Muscle layer of colon (tissue), 2 donors: ENCODE measurements around the gene BMS1.

ENCODE experiments used
- H3K27ac ChIP-seq: one replicate; pipeline ENCODE4 v1.7.0; 2013; ENCODE audit warnings: low read depth, mild to moderate bottlenecking, low read length, moderate library complexity
- H3K27me3 ChIP-seq, 2 donors: one replicate each; pipeline ENCODE4 v1.7.0; 2013; ENCODE audit warnings: low read length in 2 of 2, mild to moderate bottlenecking in 2 of 2; ENCODE audit not compliant: insufficient read depth in 2 of 2, control insufficient read depth in 1 of 2
- H3K36me3 ChIP-seq: one replicate; pipeline ENCODE4 v1.7.0; 2013; ENCODE audit warnings: mild to moderate bottlenecking, low read length; ENCODE audit not compliant: insufficient read depth
- H3K4me1 ChIP-seq: one replicate; pipeline ENCODE4 v1.7.0; 2013; ENCODE audit warnings: mild to moderate bottlenecking, low read length; ENCODE audit not compliant: insufficient read depth
- H3K4me3 ChIP-seq, 2 donors: one replicate each; pipeline ENCODE4 v1.7.0; 2013; ENCODE audit warnings: low read length in 2 of 2, low read depth in 1 of 2, mild to moderate bottlenecking in 1 of 2, moderate library complexity in 1 of 2
- H3K9ac ChIP-seq: one replicate; pipeline ENCODE4 v1.7.0; 2013; ENCODE audit warnings: low read length
- H3K9me3 ChIP-seq: one replicate; pipeline ENCODE4 v1.7.0; 2013; ENCODE audit warnings: mild to moderate bottlenecking, low read length
- donor health status: abdominal sarcoma.
- donor health status: Adenocarcinoma of cecum.

The BMS1 gene

DNA sequence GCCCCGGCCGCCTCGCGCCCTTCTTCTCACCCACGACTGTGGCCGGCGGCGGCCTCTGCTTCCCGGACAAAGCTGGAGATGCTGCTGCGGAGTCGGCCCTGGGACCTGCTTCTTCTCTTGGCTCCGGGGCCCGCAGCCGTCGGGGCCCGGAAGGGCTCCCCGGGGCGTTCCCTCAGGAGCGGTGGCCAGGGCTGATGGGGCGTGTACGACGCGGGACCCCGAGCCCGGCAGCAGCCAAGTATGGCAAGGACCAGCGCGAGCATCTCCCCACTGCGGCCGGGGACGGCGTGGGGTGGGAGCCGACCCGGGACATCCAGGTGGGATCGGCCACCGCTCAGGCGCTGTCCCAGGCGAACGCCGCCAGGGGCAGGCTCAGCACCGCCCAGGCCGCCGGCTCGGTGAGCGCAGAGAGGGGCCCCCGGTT lies 27.6 kb upstream of the BMS1 start:
- Histone ChIP-seq H3K4me3 (peak overlapping the region; percentile 73 to 80), H3K4me1 (no peaks in the 10 kb centered on the region), H3K9ac (no peak overlapping the region), H3K9me3 (no peaks in the 10 kb centered on the region), H3K36me3 (no peaks in the 10 kb centered on the region), H3K27me3 (peaks cover 0 to 46% of the 10 kb centered on the region in 2 donors), H3K27ac (no peak overlapping the region)

DNA sequence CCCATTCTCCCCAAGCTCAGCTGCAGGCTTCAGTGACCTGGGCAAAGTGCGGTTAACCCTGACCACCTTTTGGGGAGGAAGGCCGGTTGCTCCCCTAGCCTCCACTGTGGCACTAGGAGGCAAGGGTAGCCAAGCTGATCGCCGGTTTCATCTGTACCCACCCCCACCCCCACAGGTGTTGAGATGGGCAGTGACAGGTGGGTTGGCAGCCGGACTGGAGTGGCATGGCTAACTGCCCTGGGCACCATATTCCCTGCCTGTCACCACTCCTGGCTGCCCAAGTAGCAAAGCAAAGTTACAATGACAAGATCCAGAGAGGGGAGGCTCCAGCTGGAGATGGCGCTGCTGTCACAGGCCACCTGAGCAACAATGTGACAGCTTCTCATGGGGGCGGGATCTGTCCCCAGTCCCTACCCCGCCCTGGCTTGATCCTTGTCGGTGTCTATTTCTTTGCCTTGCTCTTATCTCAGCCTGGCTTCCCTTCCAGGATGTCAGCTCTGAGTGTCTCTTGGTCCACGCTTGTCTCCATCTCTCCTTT lies 27.0 kb upstream of the BMS1 start:
- Histone ChIP-seq H3K27ac (no peak overlapping the region), H3K4me3 (peak overlapping the region in 1 of 2 donors; percentile 73), H3K27me3 (peaks cover 0 to 46% of the 10 kb centered on the region in 2 donors), H3K9ac (no peak overlapping the region), H3K4me1 (no peaks in the 10 kb centered on the region), H3K9me3 (no peaks in the 10 kb centered on the region), H3K36me3 (no peaks in the 10 kb centered on the region)

DNA sequence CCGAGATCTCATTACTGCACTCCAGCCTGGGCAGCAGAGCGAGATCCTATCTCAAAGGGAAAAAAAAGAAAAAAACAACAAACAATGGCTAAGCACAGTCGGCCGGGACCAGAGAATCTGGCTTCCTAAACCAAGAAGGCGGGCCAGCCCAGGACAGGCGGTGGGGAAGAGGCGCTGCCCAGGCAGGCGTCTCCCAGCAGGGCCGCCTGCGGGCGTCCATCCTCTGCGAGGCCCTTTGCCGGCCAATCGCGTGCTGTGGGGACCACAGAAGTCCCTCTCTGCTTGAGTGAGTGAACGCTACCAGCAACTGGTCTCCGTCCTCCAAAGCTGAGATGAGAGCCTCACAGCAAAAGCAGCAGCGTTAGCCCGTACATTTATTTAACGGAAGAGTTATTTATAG lies 14.7 kb upstream of the BMS1 start:
- Histone ChIP-seq H3K36me3 (no peaks in the 10 kb centered on the region), H3K9me3 (no peaks in the 10 kb centered on the region)

DNA sequence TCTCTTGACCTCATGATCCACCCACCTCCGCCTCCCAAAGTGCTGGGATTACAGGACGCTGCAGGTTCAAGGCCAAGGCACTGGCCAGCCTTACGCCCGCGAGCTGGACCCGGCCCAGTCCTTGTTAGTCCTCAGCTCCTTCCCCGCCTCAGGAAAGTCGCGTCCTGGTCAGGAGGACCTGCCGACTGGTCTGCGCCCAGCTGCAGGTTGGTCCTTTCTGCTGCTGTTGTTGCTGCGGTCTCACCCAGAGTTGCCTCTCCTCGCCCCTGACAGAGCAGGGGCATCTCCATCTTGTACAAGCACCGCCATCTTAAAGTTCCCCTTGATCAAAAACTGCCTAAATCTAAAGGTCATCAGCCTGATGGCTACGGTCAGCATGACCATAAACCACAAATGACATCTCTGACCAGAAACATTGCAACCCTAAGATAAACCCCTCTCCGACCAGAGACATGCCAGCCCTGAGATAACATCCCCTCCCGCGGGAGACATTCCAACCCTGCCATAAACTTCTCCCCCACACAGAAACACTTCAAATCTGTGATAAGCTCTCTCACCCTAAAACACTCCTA lies 13.9 kb upstream of the BMS1 start:
- no peaks in the 10 kb centered on the region for H3K36me3 ChIP-seq
- H3K4me1 ChIP-seq, result no peaks in the 10 kb centered on the region
- no peak overlapping the region for H3K9ac ChIP-seq
- H3K27me3 ChIP-seq, result no peaks in the 10 kb centered on the region
- no peak overlapping the region for H3K4me3 ChIP-seq
- no peak overlapping the region for H3K27ac ChIP-seq
- H3K9me3 ChIP-seq, result no peaks in the 10 kb centered on the region

More for the DNA sequence above, 14.7 kb upstream of the BMS1 start:
- H3K27ac ChIP-seq, result no peak overlapping the region
- H3K9ac ChIP-seq, result no peak overlapping the region
- H3K4me3 ChIP-seq, result no peak overlapping the region
- H3K4me1 ChIP-seq, result no peaks in the 10 kb centered on the region
- H3K27me3 ChIP-seq, result no peaks in the 10 kb centered on the region

DNA sequence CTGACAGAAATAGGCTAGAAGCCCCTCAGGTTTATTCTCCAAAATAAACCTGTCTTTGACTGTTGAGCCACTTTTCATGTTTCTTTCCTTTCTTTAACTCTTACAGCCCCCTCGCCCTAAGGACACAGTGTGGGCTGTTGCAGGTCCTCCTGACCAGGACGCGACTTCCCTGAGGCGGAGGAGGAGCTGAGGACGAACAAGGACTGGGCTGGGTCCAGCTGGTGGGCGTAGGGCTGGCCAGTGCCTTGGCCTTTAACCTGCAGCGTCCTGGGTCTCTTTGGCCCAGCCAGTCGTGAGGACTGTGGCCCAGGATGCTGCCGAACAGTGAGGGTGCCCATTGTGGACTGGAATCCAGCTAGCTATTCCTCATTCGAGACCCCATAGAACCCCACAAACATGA lies 13.4 kb upstream of the BMS1 start:
- Histone ChIP-seq H3K27ac (no peak overlapping the region), H3K36me3 (no peaks in the 10 kb centered on the region), H3K4me3 (no peak overlapping the region), H3K4me1 (no peaks in the 10 kb centered on the region), H3K9me3 (no peaks in the 10 kb centered on the region), H3K27me3 (no peaks in the 10 kb centered on the region), H3K9ac (no peak overlapping the region)

DNA sequence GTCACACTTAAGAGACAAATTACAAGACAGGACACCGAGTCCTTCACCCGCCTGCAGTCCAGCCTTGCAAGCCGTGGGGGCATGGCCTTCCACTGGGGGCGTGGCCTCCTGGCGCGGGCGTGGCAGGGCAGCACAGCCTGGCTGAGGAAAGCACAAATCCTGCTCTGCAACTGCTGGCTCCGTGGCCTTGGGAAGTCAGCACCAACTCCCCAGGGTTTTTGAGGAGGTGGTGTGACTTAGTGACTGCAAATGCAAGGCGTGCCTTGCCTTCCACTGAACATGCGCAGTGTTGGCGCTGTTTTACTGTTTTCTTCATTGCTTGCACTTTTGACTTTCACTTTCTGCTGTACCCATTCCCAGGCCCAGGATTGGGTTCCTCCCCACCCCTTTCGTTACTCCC lies 12.9 kb upstream of the BMS1 start:
- Histone ChIP-seq H3K9ac (no peak overlapping the region), H3K9me3 (no peaks in the 10 kb centered on the region), H3K27ac (no peak overlapping the region), H3K4me3 (no peak overlapping the region), H3K4me1 (no peaks in the 10 kb centered on the region), H3K36me3 (no peaks in the 10 kb centered on the region), H3K27me3 (no peaks in the 10 kb centered on the region)

DNA sequence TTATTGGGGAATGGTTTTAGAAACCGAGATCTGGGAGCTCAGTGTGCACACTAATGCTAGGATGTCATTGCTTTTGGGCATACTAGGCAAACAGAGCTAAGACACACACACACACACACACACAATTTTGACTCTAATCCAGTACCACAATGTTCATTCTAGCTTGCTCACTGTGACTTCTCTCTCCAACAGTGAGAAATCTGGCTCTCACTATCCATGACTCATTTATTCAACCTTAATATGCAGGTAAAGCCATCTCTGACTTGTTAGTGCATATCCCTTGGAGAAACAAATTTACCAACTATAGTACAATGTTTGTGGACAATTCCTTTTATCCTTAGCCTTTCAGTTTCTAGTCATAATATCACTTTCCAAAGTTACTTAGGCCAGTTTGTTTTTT lies 5.9 kb upstream of the BMS1 start:
- no peaks in the 10 kb centered on the region for H3K27me3 ChIP-seq
- no peak overlapping the region for H3K4me3 ChIP-seq
- no peak overlapping the region for H3K27ac ChIP-seq
- no peaks in the 10 kb centered on the region for H3K9me3 ChIP-seq
- H3K9ac ChIP-seq, result no peak overlapping the region
- H3K4me1 ChIP-seq, result no peaks in the 10 kb centered on the region
- no peaks in the 10 kb centered on the region for H3K36me3 ChIP-seq

DNA sequence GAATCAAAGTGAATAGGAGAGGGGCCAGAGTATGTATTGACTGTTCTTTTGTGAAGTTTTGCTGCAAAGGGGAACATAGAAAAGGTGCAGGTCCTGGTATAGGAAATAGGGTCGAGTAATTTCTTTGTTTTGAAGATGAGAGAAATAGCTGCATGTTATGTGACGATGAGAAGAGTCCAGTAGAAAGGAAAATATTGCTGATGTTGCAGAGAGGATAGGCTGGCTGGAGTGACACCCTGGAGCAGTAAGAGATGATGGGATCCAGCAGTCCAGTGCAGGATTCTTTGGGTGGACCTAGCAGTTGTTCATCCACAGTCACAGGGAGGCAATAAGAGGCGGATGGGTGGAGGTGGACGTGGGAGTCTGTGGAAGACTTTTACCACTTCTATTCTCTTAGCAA lies 2.1 kb upstream of the BMS1 start:
- H3K27ac ChIP-seq, result no peak overlapping the region
- H3K4me1 ChIP-seq, result peaks cover 5% of the 10 kb centered on the region
- no peaks in the 10 kb centered on the region for H3K27me3 ChIP-seq
- no peak overlapping the region for H3K4me3 ChIP-seq
- no peak overlapping the region for H3K9ac ChIP-seq
- H3K9me3 ChIP-seq, result no peaks in the 10 kb centered on the region
- H3K36me3 ChIP-seq, result peaks cover 1% of the 10 kb centered on the region

DNA sequence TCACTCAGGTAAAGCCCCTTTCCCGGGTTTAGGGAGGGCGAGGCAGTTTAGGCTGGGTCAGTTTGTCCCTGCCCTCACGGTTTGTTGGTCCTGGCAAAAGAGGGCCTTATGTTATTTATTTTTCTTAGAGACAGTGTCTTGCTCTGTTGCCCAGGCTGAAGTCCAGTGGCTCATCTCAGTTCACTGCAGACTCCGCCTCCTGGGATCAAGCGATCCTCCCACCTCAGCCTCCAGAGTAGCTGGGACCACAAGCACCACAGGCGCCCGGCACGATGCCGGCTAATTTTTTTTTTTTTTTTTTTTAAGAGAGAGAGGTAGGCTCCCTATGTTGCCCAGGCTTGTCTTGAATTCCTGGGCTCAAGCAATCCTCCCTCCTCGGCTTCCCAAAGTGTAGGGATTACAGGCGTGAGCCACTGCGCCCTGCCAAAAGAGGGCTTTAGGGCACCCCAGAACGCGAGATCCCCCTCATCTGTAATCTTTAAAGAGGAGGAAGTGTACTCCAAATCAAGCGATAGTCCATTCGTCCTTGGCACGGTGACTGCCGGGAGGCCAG lies 626 bp upstream of the BMS1 start:
- H3K4me3 ChIP-seq, result peak overlapping the region; percentile 79 to 99
- peaks cover 12% of the 10 kb centered on the region for H3K36me3 ChIP-seq
- H3K9me3 ChIP-seq, result no peaks in the 10 kb centered on the region
- peak overlapping the region; percentile 76 for H3K9ac ChIP-seq
- peaks cover 5% of the 10 kb centered on the region for H3K4me1 ChIP-seq
- peak overlapping the region; percentile 95 for H3K27ac ChIP-seq
- H3K27me3 ChIP-seq, result no peaks in the 10 kb centered on the region

DNA sequence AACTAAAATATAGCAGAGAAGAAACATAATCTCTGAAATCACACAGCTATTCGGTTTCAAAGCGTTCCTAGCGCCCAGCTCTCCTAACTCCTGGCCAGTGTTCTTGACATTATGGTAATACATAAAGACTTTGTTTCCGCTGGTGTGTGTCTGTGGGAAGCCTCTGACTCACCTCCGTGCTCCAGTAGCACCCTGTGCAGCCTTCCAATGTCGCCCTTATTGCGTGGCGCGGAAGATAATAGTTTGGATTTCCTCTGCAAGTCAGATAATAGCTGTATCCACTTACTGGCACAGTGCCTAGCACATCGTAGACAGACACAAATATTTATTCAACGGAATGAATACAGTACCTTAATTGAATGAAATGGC lies 570 bp downstream of the BMS1 start:
- peaks cover 5% of the 10 kb centered on the region for H3K4me1 ChIP-seq
- H3K4me3 ChIP-seq, result peak overlapping the region; percentile 79 to 99
- H3K9ac ChIP-seq, result peak overlapping the region; percentile 76
- H3K27me3 ChIP-seq, result no peaks in the 10 kb centered on the region
- H3K27ac ChIP-seq, result peak overlapping the region; percentile 95
- peaks cover 12% of the 10 kb centered on the region for H3K36me3 ChIP-seq
- H3K9me3 ChIP-seq, result no peaks in the 10 kb centered on the region

DNA sequence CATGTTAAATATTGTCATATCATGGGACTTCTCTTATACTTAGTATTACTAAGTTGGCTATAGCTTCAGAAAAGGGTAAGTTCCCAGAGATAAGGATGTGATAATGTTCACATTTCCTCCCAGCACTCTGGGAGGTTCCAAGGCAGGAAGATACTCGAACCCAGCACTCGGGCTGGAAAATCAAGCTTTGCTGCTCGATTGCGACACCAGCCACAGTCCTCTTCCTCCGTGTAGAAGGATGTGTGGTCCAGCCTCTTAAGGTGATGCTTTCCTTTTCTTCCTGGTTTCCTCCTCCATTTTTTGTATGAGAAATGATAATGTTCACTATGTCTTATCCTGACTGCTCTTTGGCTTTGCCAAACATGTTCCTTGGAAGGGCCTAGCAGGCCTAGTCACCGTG lies 3.2 kb downstream of the BMS1 start:
- Histone ChIP-seq H3K4me3 (no peak overlapping the region), H3K4me1 (peaks cover 5% of the 10 kb centered on the region), H3K27me3 (no peaks in the 10 kb centered on the region), H3K27ac (no peak overlapping the region), H3K36me3 (peaks cover 31% of the 10 kb centered on the region), H3K9me3 (no peaks in the 10 kb centered on the region), H3K9ac (no peak overlapping the region)

DNA sequence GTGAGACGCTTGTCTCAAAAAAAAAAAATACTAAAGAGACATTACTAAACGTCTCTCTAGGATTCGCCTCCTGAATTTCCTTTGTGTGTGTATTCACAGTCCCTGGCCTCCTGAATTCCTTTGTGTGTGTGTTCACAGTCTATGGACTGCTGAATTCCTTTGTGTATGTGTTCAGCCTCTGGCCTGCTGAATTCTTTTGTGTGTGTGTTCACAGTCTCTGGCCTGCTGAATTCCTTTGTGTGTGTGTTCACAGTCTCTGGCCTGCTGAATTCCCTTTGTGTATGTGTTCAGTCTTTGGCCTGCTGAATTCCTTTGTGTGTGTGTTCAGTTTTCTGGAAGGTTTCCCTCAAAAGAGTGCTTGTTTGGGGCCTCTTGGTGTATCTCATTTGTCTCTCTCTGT lies 8.2 kb downstream of the BMS1 start:
- H3K27me3 ChIP-seq, result no peaks in the 10 kb centered on the region
- H3K9me3 ChIP-seq, result no peaks in the 10 kb centered on the region
- no peaks in the 10 kb centered on the region for H3K4me1 ChIP-seq
- no peak overlapping the region for H3K27ac ChIP-seq
- H3K9ac ChIP-seq, result no peak overlapping the region
- no peak overlapping the region for H3K4me3 ChIP-seq
- H3K36me3 ChIP-seq, result peaks cover 63% of the 10 kb centered on the region
